SK-N-SH (cell line): ENCODE results near the gene DERL3. TPM values are rescaled to one million over a fixed set of nuclear protein-coding genes. Genes with fewer than 3 reads are reported as not detected.
A peak's percentile ranks its signal among the peaks of the same experiment; 100 is the strongest.

Experiments used
- CTCF ChIA-PET: fragments of 300-600, 350-600 bp; formaldehyde crosslinking; extraction: SDS; loops from one replicate; lab custom pipeline; 2021; lab: Yijun Ruan, JAX
- POLR2A ChIA-PET: fragments of 350-600 bp; sonication (Branson Sonifier 250); formaldehyde crosslinking; extraction: SDS; loops from one replicate; lab custom pipeline; 2020; ENCODE audit warnings: antibody characterized with exemption, inconsistent platforms; lab: Yijun Ruan, JAX
- DNase-seq: peaks from one replicate; pipeline ENCODE4 v3.0.0; 2012
- H2AFZ ChIP-seq: fragments of 200-600 bp; sonication (generic); 2 replicates; pipeline ENCODE4 v1.8.1; 2016; ENCODE audit warnings: antibody characterized with exemption, mild to moderate bottlenecking, low read depth
- H3F3A ChIP-seq: fragments of 200-600 bp; sonication (generic); replicated peaks from 2 replicates; pipeline ENCODE3; 2016; ENCODE audit warnings: antibody characterized with exemption, mild to moderate bottlenecking; ENCODE audit not compliant: insufficient read depth
- H3K27ac ChIP-seq, 2 experiments: fragments of 200-500 bp in 1 of 2; fragments of 200-600 bp in 1 of 2; sonication (Bioruptor generic) in 1 of 2; sonication (generic), shearing (Covaris generic) in 1 of 2; 2 replicates each; pipeline versions ENCODE4 v1.5.1 to v1.6.1; 2014 to 2016; ENCODE audit warnings: low read depth in 2 of 2, inconsistent platforms in 1 of 2, low read length in 1 of 2, mild to moderate bottlenecking in 1 of 2, mixed read lengths in 1 of 2
- H3K27me3 ChIP-seq: fragments of 200-600 bp; sonication (generic), shearing (Covaris generic); 2 replicates; pipeline ENCODE4 v1.6.1; 2016; ENCODE audit warnings: mixed run types; ENCODE audit not compliant: insufficient read depth
- H3K36me3 ChIP-seq, 2 experiments: fragments of 200-500 bp in 1 of 2; fragments of 200-600 bp in 1 of 2; sonication (Bioruptor generic) in 1 of 2; sonication (generic) in 1 of 2; replicated peaks in 1 of 2; 2 replicates each; pipeline versions ENCODE3 to v1.5.1; 2014 to 2016; ENCODE audit warnings: low read length in 1 of 2, mild to moderate bottlenecking in 1 of 2; ENCODE audit not compliant: insufficient read depth in 2 of 2, control insufficient read depth in 1 of 2
- H3K4me1 ChIP-seq, 2 experiments: fragments of 200-500 bp in 1 of 2; fragments of 200-600 bp in 1 of 2; sonication (Bioruptor generic) in 1 of 2; sonication (generic), shearing (Covaris generic) in 1 of 2; 2 replicates each; pipeline versions ENCODE4 v1.5.1 to v1.6.1; 2014 to 2016; ENCODE audit warnings: low read depth in 1 of 2, low read length in 1 of 2, mixed run types in 1 of 2; ENCODE audit not compliant: insufficient read depth in 2 of 2, control insufficient read depth in 1 of 2
- H3K4me2 ChIP-seq: fragments of 200-600 bp; sonication (generic), shearing (Covaris generic); 2 replicates; pipeline ENCODE4 v1.6.1; 2017; ENCODE audit warnings: mixed run types
- H3K4me3 ChIP-seq, 2 experiments: fragments of 200-500 bp in 1 of 2; fragments of 200-600 bp in 1 of 2; sonication (Bioruptor generic) in 1 of 2; sonication (generic), shearing (Covaris generic) in 1 of 2; 2 replicates each; pipeline versions ENCODE4 v1.5.1 to v1.8.1; 2014 to 2016; ENCODE audit warnings: low read depth in 2 of 2, inconsistent platforms in 1 of 2, low read length in 1 of 2, mild to moderate bottlenecking in 1 of 2, mixed read lengths in 1 of 2, moderate library complexity in 1 of 2
- H3K79me2 ChIP-seq: fragments of 200-600 bp; sonication (generic); 2 replicates; pipeline ENCODE4 v1.8.1; 2017; ENCODE audit warnings: mild to moderate bottlenecking; ENCODE audit not compliant: insufficient read depth
- H3K9ac ChIP-seq: fragments of 200-600 bp; sonication (generic); 2 replicates; pipeline ENCODE4 v1.6.1; 2017; ENCODE audit warnings: mixed run types
- H3K9me2 ChIP-seq: fragments of 200-600 bp; sonication (generic); 2 replicates; pipeline ENCODE4 v1.6.1; 2017; ENCODE audit warnings: mixed run types
- H3K9me3 ChIP-seq: fragments of 200-600 bp; sonication (generic); 2 replicates; pipeline ENCODE4 v1.6.1; 2017; ENCODE audit warnings: mixed run types, mild to moderate bottlenecking, moderate library complexity
- H4K20me1 ChIP-seq: fragments of 200-600 bp; sonication (generic); 2 replicates; pipeline ENCODE4 v1.6.1; 2017; ENCODE audit warnings: mild to moderate bottlenecking, mixed run types; ENCODE audit not compliant: insufficient read depth
- ELF1 ChIP-seq: IDR thresholded peaks from 2 replicates; pipeline ENCODE4 v1.4.0; 2012
- FOXJ3 ChIP-seq: sonication (generic); formaldehyde crosslinking; IDR thresholded peaks from 2 replicates; pipeline ENCODE4 v1.5.1; 2020; ENCODE audit warnings: mild to moderate bottlenecking, missing genetic modification reagents
- GABPA ChIP-seq: IDR thresholded peaks from 2 replicates; pipeline ENCODE4 v1.4.0; 2012; ENCODE audit warnings: low read depth, mild to moderate bottlenecking
- MXI1 ChIP-seq: IDR thresholded peaks from 2 replicates; pipeline ENCODE4 v1.6.1; 2012; ENCODE audit warnings: mild to moderate bottlenecking, low read depth, low read length, improper control_type of control experiment
- POLR2AphosphoS5 ChIP-seq: IDR thresholded peaks from 2 replicates; pipeline ENCODE4 v1.6.1; 2012; ENCODE audit warnings: low read depth, low read length
- RFX5 ChIP-seq: IDR thresholded peaks from 2 replicates; pipeline ENCODE4 v1.6.1; 2012; ENCODE audit warnings: mild to moderate bottlenecking, improper control_type of control experiment, low read length
- RXRA ChIP-seq: IDR thresholded peaks from 2 replicates; pipeline ENCODE4 v1.4.0; 2012; ENCODE audit warnings: low read depth, mild to moderate bottlenecking, borderline replicate concordance
- SMC3 ChIP-seq: IDR thresholded peaks from 2 replicates; pipeline ENCODE4 v1.6.1; 2012; ENCODE audit warnings: low read depth, low read length, improper control_type of control experiment
- TCF12 ChIP-seq: IDR thresholded peaks from 2 replicates; pipeline ENCODE4 v1.4.0; 2012
- TEAD4 ChIP-seq: IDR thresholded peaks from 2 replicates; pipeline ENCODE4 v1.4.0; 2012; ENCODE audit warnings: mild to moderate bottlenecking, borderline replicate concordance; ENCODE audit not compliant: insufficient read depth
- USF2 ChIP-seq: fragments of 150-350 bp; IDR thresholded peaks from 2 replicates; pipeline ENCODE4 v1.6.1; 2017; ENCODE audit warnings: antibody characterized with exemption, low read length, low read depth, borderline replicate concordance
- YY1 ChIP-seq: IDR thresholded peaks from 2 replicates; pipeline ENCODE4 v1.4.0; 2012; ENCODE audit warnings: low read depth, mild to moderate bottlenecking
- WGBS: methylation state at CpG from one replicate; pipeline ENCODE4 v1.1.6; 2017; ENCODE audit warnings: low lambda C conversion rate; 5-methylcytosine and 5-hydroxymethylcytosine counted together
- polyA plus RNA-seq, 3 experiments: library from polyadenylated mRNA; depleted of rRNA; stranded (reverse); fragments of >200 nt; gene quantifications; 2 replicates each; pipeline ENCODE4 v1.2.3, GENCODE V29; 2012
- TF ChIP-seq, protein P1 (sequence below): IDR thresholded peaks from 2 replicates; pipeline ENCODE4 v1.4.0; 2012; ENCODE audit warnings: low read depth
- TF ChIP-seq, protein P2 (sequence below): fragments of 150-350 bp; IDR thresholded peaks from 2 replicates; pipeline ENCODE4 v1.6.1; 2016; ENCODE audit warnings: mild to moderate bottlenecking, low read depth, low read length

The DERL3 gene
- polyA plus RNA-seq, 1 of the 3 experiments (the other 2 are of a cell fraction) = not detected

- Histone ChIP-seq H4K20me1 (peaks cover 45% of the 10 kb centered on the region), H3K4me1 (peaks cover 0 to 35% of the 10 kb centered on the region in 2 experiments; a peak in 2 of 4 replicates), H3K9ac (no peak overlapping the region), H2AFZ (no peak overlapping the region), H3K4me2 (no peak overlapping the region), H3K36me3 (peaks cover 33 to 42% of the 10 kb centered on the region in 2 experiments), H3K27ac (no peak overlapping the region), H3K4me3 (no peak overlapping the region), H3F3A (peaks cover 3% of the 10 kb centered on the region), H3K9me3 (no peaks in the 10 kb centered on the region), H3K9me2 (no peaks in the 10 kb centered on the region), H3K27me3 (no peaks in the 10 kb centered on the region), H3K79me2 (peaks cover 64% of the 10 kb centered on the region)
- peak; percentile 11 for DNase-seq
- ChIA-PET POLR2A (interaction anchor here (0.6 kb wide), 1 partner anchor 53 kb away, joined by 3 read pairs; no protein-coding TSS in a partner anchor), CTCF (interaction anchor here (0.7 to 1.5 kb wide), 6 partner anchors 22 to 1697 kb away, joined by 3 to 9 read pairs (median 3); no protein-coding TSS in a partner anchor)
- no peak for TF ChIP-seq ELF1
- TF ChIP-seq TCF12 = no peak
- no peak for TF ChIP-seq POLR2AphosphoS5
- TF ChIP-seq, protein P1, sequence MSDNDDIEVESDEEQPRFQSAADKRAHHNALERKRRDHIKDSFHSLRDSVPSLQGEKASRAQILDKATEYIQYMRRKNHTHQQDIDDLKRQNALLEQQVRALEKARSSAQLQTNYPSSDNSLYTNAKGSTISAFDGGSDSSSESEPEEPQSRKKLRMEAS = no peak
- 86% methylated on average over 6 of the region's 8 CpGs for WGBS
These were observed 45.5 kb downstream of the DERL3 start for GRCh38 chr22:23793326-23793725.

DNA sequence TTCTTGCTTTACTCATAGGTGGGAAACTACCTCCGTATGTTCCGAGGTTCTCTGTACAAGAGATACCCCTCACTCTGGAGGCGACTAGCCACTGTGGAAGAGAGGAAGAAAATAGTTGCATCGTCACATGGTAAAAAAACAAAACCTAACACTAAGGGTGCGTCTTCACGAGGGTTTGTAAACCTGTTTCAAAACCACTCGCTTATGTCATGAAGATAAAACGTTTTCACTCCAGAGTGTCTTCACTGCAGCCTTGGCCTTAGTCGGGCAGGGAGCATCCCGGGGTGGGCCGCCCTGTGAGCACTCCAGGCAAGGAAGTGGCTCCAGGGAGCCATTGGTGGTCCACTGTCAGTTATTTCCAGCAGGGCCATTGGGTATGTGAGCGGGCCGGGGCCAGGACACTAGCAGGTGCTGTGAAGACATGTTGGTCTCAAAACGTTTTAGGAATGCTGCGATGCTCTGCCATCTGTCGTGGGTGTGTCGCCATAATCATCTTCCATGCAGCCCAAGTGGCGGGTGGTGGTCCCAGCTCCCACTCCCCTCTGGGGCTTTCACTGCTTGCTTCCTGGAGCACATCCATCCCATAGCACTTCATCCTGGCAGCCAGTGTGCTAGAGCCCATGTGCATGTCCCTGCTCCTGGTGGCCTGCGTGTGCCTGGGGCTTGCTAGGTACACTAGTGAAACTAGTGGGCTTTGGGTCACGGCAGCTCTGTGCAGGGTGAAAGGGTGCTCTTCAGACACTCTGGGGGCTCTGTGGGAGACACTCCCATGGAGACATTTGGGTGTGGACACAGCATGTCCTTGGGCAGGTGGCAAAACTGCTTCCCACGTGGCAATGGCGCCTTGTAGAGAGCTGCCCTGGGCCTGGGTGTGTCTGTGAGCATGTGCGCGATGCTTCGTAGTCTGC, 46.8 kb downstream of the DERL3 start:
- CTCF ChIA-PET = interaction anchor here (0.8 to 5.3 kb wide), 7 partner anchors 21 to 61 kb away, joined by 3 to 36 read pairs (median 4); partner anchors contain the start of gene CHCHD10
- Histone ChIP-seq H3K79me2 (peaks cover 73% of the 10 kb centered on the region), H3K9me2 (no peaks in the 10 kb centered on the region), H3K4me1 (peaks cover 0 to 38% of the 10 kb centered on the region in 2 experiments; a peak in 2 of 4 replicates), H3K9ac (no peak overlapping the region), H3K27me3 (no peaks in the 10 kb centered on the region), H3K4me3 (no peak overlapping the region), H3K27ac (peak overlapping the region in 1 of 2 experiments; percentile 78; a peak in 2 of 4 replicates), H3K9me3 (no peaks in the 10 kb centered on the region), H3F3A (peaks cover 3% of the 10 kb centered on the region), H4K20me1 (peaks cover 56% of the 10 kb centered on the region), H3K4me2 (no peak overlapping the region), H2AFZ (no peak overlapping the region), H3K36me3 (peaks cover 25 to 37% of the 10 kb centered on the region in 2 experiments)
- POLR2A ChIA-PET = no interaction called here
- TF ChIP-seq FOXJ3 (CRISPR knock-in tag) (no peak), MXI1 (0 out of 2 replicates have a peak, but pooled peaks have one; percentile 26)
- WGBS = 94% methylated on average over 21 of the region's 25 CpGs
- DNase-seq = peak; percentile 34

GRCh38 chr22:23790819-23791737, 47.7 kb downstream of the DERL3 start:
- Histone ChIP-seq H3F3A (peaks cover 3% of the 10 kb centered on the region), H3K79me2 (peaks cover 73% of the 10 kb centered on the region), H3K36me3 (peaks cover 20 to 31% of the 10 kb centered on the region in 2 experiments), H3K4me3 (no peak overlapping the region), H3K4me1 (peaks cover 0 to 44% of the 10 kb centered on the region in 2 experiments; a peak in 2 of 4 replicates), H2AFZ (no peak overlapping the region), H3K9me2 (no peaks in the 10 kb centered on the region), H3K4me2 (no peak overlapping the region), H3K27me3 (no peaks in the 10 kb centered on the region), H4K20me1 (peaks cover 56% of the 10 kb centered on the region), H3K9ac (no peak overlapping the region), H3K27ac (peak overlapping the region in 1 of 2 experiments; percentile 78; a peak in 2 of 4 replicates), H3K9me3 (no peaks in the 10 kb centered on the region)
- ChIA-PET CTCF (interaction anchor here (1.4 to 5.3 kb wide), 4 partner anchors 17 to 58 kb away, joined by 3 to 36 read pairs (median 16); partner anchors contain the start of gene CHCHD10), POLR2A (no interaction called here)
- WGBS = 59% methylated on average over 11 of the region's 11 CpGs
- DNase-seq = peak; percentile 79
- TF ChIP-seq SMC3 (no peak), USF2 (no peak), RFX5 (no peak), YY1 (no peak), TEAD4 (no peak), RXRA (no peak), GABPA (no peak)
- TF ChIP-seq, protein P2, sequence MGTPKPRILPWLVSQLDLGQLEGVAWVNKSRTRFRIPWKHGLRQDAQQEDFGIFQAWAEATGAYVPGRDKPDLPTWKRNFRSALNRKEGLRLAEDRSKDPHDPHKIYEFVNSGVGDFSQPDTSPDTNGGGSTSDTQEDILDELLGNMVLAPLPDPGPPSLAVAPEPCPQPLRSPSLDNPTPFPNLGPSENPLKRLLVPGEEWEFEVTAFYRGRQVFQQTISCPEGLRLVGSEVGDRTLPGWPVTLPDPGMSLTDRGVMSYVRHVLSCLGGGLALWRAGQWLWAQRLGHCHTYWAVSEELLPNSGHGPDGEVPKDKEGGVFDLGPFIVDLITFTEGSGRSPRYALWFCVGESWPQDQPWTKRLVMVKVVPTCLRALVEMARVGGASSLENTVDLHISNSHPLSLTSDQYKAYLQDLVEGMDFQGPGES = no peak
